HEK293 (cell line): ENCODE results near the gene ZFPL1.

ENCODE experiments used
- KLF9 ChIP-seq: fragments of 450-650 bp; formaldehyde crosslinking; IDR thresholded peaks from 2 replicates; pipeline ENCODE4 v1.5.1; 2016; ENCODE audit warnings: missing biosample characterization, missing genetic modification characterization, low read depth
- PBX3 ChIP-seq: sonication (generic); formaldehyde crosslinking; IDR thresholded peaks from 2 replicates; pipeline ENCODE4 v1.8.1; 2022; ENCODE audit warnings: mild to moderate bottlenecking, moderate library complexity, missing genetic modification reagents
- TCF7L2 ChIP-seq: IDR thresholded peaks from 2 replicates; pipeline ENCODE4 v1.6.1; 2011; ENCODE audit warnings: low read depth, mild to moderate bottlenecking, inconsistent platforms, low read length, moderate library complexity, borderline replicate concordance
- WT1 ChIP-seq: fragments of 450-650 bp; formaldehyde crosslinking; IDR thresholded peaks from 2 replicates; pipeline ENCODE4 v1.5.1; 2016; ENCODE audit warnings: missing biosample characterization, missing genetic modification characterization
- ZBTB17 ChIP-seq: fragments of 450-650 bp; formaldehyde crosslinking; IDR thresholded peaks from 2 replicates; pipeline ENCODE4 v1.5.1; 2016; ENCODE audit warnings: missing biosample characterization, missing genetic modification characterization
- ZBTB8A ChIP-seq: fragments of 450-650 bp; formaldehyde crosslinking; IDR thresholded peaks from 2 replicates; pipeline ENCODE4 v1.5.1; 2016; ENCODE audit warnings: missing biosample characterization, missing genetic modification characterization
- ZIC2 ChIP-seq: fragments of 450-650 bp; formaldehyde crosslinking; IDR thresholded peaks from 2 replicates; pipeline ENCODE4 v1.5.1; 2016; ENCODE audit warnings: missing biosample characterization, missing genetic modification characterization
- ZNF239 ChIP-seq: fragments of 450-650 bp; formaldehyde crosslinking; IDR thresholded peaks from 2 replicates; pipeline ENCODE4 v1.5.1; 2016; ENCODE audit warnings: missing biosample characterization, missing genetic modification characterization
- ZNF274 ChIP-seq, 2 experiments: fragments of 200-500 bp in 1 of 2; fragments of 450-650 bp in 1 of 2; sonication (Bioruptor generic) in 1 of 2; formaldehyde crosslinking in 1 of 2; IDR thresholded peaks; 2 replicates each; pipeline versions ENCODE4 v1.5.1 to v1.6.1; 2014 to 2016; ENCODE audit warnings: borderline replicate concordance in 1 of 2, inconsistent platforms in 1 of 2, low read length in 1 of 2, missing biosample characterization in 1 of 2, missing genetic modification characterization in 1 of 2
- ZNF391 ChIP-seq: fragments of 450-650 bp; formaldehyde crosslinking; IDR thresholded peaks from 2 replicates; pipeline ENCODE4 v1.5.1; 2016; ENCODE audit warnings: low read depth, missing biosample characterization, missing genetic modification characterization, borderline replicate concordance
- ZNF423 ChIP-seq: fragments of 450-650 bp; formaldehyde crosslinking; IDR thresholded peaks from 2 replicates; pipeline ENCODE4 v1.5.1; 2016; ENCODE audit warnings: missing biosample characterization, missing genetic modification characterization
- ZNF501 ChIP-seq: fragments of 450-650 bp; formaldehyde crosslinking; IDR thresholded peaks from 2 replicates; pipeline ENCODE4 v1.5.1; 2016; ENCODE audit warnings: missing biosample characterization, missing genetic modification characterization
- ZNF513 ChIP-seq: fragments of 450-650 bp; IDR thresholded peaks from 2 replicates; pipeline ENCODE4 v1.5.1; 2018; ENCODE audit warnings: missing biosample characterization, missing genetic modification characterization
- ZNF560 ChIP-seq: fragments of 450-650 bp; formaldehyde crosslinking; IDR thresholded peaks from 2 replicates; pipeline ENCODE4 v1.5.1; 2017; ENCODE audit warnings: missing biosample characterization, missing genetic modification characterization, borderline replicate concordance
- ZNF571 ChIP-seq: fragments of 450-650 bp; formaldehyde crosslinking; IDR thresholded peaks from 2 replicates; pipeline ENCODE4 v1.5.0; 2017; ENCODE audit warnings: missing biosample characterization, missing genetic modification characterization
- ZNF624 ChIP-seq: fragments of 450-650 bp; formaldehyde crosslinking; IDR thresholded peaks from 2 replicates; pipeline ENCODE4 v1.5.1; 2017; ENCODE audit warnings: missing biosample characterization, missing genetic modification characterization
- ZNF639 ChIP-seq: fragments of 450-650 bp; formaldehyde crosslinking; IDR thresholded peaks from 2 replicates; pipeline ENCODE4 v1.5.1; 2016; ENCODE audit warnings: missing biosample characterization, missing genetic modification characterization
- ZNF654 ChIP-seq: fragments of 450-650 bp; formaldehyde crosslinking; IDR thresholded peaks from 2 replicates; pipeline ENCODE4 v1.5.1; 2016; ENCODE audit warnings: low read depth, missing biosample characterization, missing genetic modification characterization
- ZNF677 ChIP-seq: fragments of 450-650 bp; IDR thresholded peaks from 2 replicates; pipeline ENCODE4 v1.5.0; 2018; ENCODE audit warnings: missing biosample characterization, mild to moderate bottlenecking, missing genetic modification characterization, moderate library complexity
- ZSCAN4 ChIP-seq: fragments of 450-650 bp; formaldehyde crosslinking; IDR thresholded peaks from 2 replicates; pipeline ENCODE4 v1.5.1; 2017; ENCODE audit warnings: missing biosample characterization, missing genetic modification characterization
- ZXDB ChIP-seq: fragments of 450-650 bp; formaldehyde crosslinking; IDR thresholded peaks from 2 replicates; pipeline ENCODE4 v1.5.1; 2016; ENCODE audit warnings: missing biosample characterization, missing genetic modification characterization
- TF ChIP-seq, protein P1 (sequence below): fragments of 450-650 bp; formaldehyde crosslinking; IDR thresholded peaks from 2 replicates; pipeline ENCODE4 v1.5.1; 2016; ENCODE audit warnings: missing biosample characterization, missing genetic modification characterization
- TF ChIP-seq, protein P2 (sequence below): fragments of 450-650 bp; formaldehyde crosslinking; conservative IDR thresholded peaks from 2 replicates; pipeline ENCODE4 v1.5.1; 2016; ENCODE audit warnings: low read depth, missing biosample characterization, missing genetic modification characterization
- TF ChIP-seq, protein P3 (sequence below): fragments of 450-650 bp; formaldehyde crosslinking; IDR thresholded peaks from 2 replicates; pipeline ENCODE4 v1.5.1; 2016; ENCODE audit warnings: missing biosample characterization, missing genetic modification characterization

ZFPL1 gene

GRCh38 chr11:65083834-65084597 is at the start of gene ZFPL1, which contains the start of gene CDCA5 (continued):
- TF ChIP-seq WT1 (no peak; the same call in 1 of the 2 replicates), ZNF274 (IDR thresholded peaks at IDR 0.05; ENCODE audit: low read length) (no peak), ZNF274 (tag by site-specific recombination; IDR thresholded peaks at IDR 0.05; ENCODE audit: borderline replicate concordance) (no peak), ZNF571 (tag by site-specific recombination) (no peak), PBX3 (CRISPR knock-in tag) (peak; percentile 65; the same call in 1 of the 2 replicates), ZNF239 (no peak), ZBTB8A (peak; percentile 95), ZNF560 (tag by site-specific recombination) (no peak), ZIC2 (tag by site-specific recombination) (no peak), ZNF654 (tag by site-specific recombination) (no peak), TCF7L2 (no peak), KLF9 (tag by site-specific recombination) (peak; percentile 95), ZNF501 (tag by site-specific recombination) (peak; percentile 81), ZBTB17 (tag by site-specific recombination) (peak; percentile 96), ZNF624 (tag by site-specific recombination) (no peak), ZNF423 (tag by site-specific recombination) (no peak), ZSCAN4 (tag by site-specific recombination) (no peak), ZXDB (tag by site-specific recombination) (peak; percentile 99), ZNF639 (tag by site-specific recombination) (peak; percentile 65), ZNF677 (tag by site-specific recombination) (no peak), ZNF391 (peak; percentile 46; the same call in 1 of the 2 replicates), ZNF513 (no peak)
- TF ChIP-seq, protein P1, sequence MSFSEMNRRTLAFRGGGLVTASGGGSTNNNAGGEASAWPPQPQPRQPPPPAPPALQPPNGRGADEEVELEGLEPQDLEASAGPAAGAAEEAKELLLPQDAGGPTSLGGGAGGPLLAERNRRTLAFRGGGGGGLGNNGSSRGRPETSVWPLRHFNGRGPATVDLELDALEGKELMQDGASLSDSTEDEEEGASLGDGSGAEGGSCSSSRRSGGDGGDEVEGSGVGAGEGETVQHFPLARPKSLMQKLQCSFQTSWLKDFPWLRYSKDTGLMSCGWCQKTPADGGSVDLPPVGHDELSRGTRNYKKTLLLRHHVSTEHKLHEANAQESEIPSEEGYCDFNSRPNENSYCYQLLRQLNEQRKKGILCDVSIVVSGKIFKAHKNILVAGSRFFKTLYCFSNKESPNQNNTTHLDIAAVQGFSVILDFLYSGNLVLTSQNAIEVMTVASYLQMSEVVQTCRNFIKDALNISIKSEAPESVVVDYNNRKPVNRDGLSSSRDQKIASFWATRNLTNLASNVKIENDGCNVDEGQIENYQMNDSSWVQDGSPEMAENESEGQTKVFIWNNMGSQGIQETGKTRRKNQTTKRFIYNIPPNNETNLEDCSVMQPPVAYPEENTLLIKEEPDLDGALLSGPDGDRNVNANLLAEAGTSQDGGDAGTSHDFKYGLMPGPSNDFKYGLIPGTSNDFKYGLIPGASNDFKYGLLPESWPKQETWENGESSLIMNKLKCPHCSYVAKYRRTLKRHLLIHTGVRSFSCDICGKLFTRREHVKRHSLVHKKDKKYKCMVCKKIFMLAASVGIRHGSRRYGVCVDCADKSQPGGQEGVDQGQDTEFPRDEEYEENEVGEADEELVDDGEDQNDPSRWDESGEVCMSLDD (tag by site-specific recombination), result peak; percentile 92
- TF ChIP-seq, protein P2, sequence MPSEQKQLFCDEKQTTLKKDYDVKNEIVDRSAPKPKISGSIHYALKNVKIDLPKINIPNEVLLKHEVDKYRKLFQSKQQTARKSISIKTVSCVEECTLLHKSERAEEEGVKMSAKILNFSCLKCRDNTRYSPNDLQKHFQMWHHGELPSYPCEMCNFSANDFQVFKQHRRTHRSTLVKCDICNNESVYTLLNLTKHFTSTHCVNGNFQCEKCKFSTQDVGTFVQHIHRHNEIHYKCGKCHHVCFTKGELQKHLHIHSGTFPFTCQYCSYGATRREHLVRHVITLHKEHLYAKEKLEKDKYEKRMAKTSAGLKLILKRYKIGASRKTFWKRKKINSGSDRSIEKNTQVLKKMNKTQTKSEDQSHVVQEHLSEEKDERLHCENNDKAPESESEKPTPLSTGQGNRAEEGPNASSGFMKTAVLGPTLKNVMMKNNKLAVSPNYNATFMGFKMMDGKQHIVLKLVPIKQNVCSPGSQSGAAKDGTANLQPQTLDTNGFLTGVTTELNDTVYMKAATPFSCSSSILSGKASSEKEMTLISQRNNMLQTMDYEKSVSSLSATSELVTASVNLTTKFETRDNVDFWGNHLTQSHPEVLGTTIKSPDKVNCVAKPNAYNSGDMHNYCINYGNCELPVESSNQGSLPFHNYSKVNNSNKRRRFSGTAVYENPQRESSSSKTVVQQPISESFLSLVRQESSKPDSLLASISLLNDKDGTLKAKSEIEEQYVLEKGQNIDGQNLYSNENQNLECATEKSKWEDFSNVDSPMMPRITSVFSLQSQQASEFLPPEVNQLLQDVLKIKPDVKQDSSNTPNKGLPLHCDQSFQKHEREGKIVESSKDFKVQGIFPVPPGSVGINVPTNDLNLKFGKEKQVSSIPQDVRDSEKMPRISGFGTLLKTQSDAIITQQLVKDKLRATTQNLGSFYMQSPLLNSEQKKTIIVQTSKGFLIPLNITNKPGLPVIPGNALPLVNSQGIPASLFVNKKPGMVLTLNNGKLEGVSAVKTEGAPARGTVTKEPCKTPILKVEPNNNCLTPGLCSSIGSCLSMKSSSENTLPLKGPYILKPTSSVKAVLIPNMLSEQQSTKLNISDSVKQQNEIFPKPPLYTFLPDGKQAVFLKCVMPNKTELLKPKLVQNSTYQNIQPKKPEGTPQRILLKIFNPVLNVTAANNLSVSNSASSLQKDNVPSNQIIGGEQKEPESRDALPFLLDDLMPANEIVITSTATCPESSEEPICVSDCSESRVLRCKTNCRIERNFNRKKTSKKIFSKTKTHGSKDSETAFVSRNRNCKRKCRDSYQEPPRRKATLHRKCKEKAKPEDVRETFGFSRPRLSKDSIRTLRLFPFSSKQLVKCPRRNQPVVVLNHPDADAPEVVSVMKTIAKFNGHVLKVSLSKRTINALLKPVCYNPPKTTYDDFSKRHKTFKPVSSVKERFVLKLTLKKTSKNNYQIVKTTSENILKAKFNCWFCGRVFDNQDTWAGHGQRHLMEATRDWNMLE (tag by site-specific recombination), result peak; percentile 51; the same call in 1 of the 2 replicates
- TF ChIP-seq, protein P3, sequence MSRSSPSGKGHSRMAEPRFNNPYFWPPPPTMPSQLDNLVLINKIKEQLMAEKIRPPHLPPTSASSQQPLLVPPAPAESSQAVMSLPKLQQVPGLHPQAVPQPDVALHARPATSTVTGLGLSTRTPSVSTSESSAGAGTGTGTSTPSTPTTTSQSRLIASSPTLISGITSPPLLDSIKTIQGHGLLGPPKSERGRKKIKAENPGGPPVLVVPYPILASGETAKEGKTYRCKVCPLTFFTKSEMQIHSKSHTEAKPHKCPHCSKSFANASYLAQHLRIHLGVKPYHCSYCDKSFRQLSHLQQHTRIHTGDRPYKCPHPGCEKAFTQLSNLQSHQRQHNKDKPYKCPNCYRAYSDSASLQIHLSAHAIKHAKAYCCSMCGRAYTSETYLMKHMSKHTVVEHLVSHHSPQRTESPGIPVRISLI (tag by site-specific recombination), result peak; percentile 91
